Adipocyte (in vitro differentiated cells): Measurements from ENCODE around the gene MRPL55.
A peak's percentile ranks its signal among the peaks of the same experiment; 100 is the strongest.
"Not testable (repeated sequence)": the region's sequence is repeated elsewhere in the genome, so short reads cannot be mapped to it uniquely, and the experiment has no call there.

ENCODE experiments used
- DNase-seq: peaks from one replicate; pipeline ENCODE4 v3.0.0-alpha.2; 2015; ENCODE audit warnings: low read depth
- H3K27me3 ChIP-seq: replicated peaks from 2 replicates; pipeline ENCODE4 v1.7.0; 2013; ENCODE audit warnings: mild to moderate bottlenecking, low read length, moderate library complexity; ENCODE audit not compliant: control insufficient read depth, insufficient read depth
- H3K36me3 ChIP-seq: 2 replicates; pipeline ENCODE4 v1.7.0; 2013; ENCODE audit warnings: low read length, mild to moderate bottlenecking, moderate library complexity; ENCODE audit not compliant: control insufficient read depth, insufficient read depth, severe bottlenecking
- H3K4me1 ChIP-seq: 2 replicates; pipeline ENCODE4 v1.7.0; 2013; ENCODE audit warnings: mild to moderate bottlenecking, low read length, moderate library complexity; ENCODE audit not compliant: control insufficient read depth, insufficient read depth
- H3K4me3 ChIP-seq: 2 replicates; pipeline ENCODE4 v1.7.0; 2013; ENCODE audit warnings: mild to moderate bottlenecking, low read length, moderate library complexity
- H3K9ac ChIP-seq: 2 replicates; pipeline ENCODE4 v1.7.0; 2013; ENCODE audit warnings: mild to moderate bottlenecking, low read length, moderate library complexity
- H3K9me3 ChIP-seq: 2 replicates; pipeline ENCODE4 v1.7.0; 2013; ENCODE audit warnings: mild to moderate bottlenecking, low read length, moderate library complexity; ENCODE audit not compliant: control insufficient read depth

Gene MRPL55

DNA sequence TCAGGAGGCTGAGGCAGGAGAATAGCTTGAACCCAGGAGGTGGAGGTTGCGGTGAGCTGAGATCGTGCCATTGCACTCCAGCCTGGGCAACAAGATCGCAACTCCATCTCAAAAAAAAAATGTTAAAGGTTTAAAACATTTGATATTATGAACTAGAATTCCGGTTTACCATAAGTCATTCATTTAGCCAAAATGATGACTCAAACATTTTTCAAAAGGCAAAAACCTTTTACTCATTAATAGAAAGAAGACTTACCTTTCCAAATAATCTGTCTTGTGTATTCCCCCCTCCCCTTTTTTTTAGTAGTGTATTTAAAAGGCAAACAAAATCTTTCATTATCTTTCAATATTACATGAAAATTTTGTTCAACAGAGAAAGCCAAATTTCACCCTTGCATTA is 8.2 kb upstream of the MRPL55 start:
- no peak overlapping the region for H3K4me3 ChIP-seq
- no peak overlapping the region for H3K9ac ChIP-seq
- H3K9me3 ChIP-seq: peaks cover 3% of the 10 kb centered on the region
- H3K27me3 ChIP-seq: no peaks in the 10 kb centered on the region
- H3K36me3 ChIP-seq: no peaks in the 10 kb centered on the region
- no peak for DNase-seq
- H3K4me1 ChIP-seq: peaks cover 27% of the 10 kb centered on the region

DNA sequence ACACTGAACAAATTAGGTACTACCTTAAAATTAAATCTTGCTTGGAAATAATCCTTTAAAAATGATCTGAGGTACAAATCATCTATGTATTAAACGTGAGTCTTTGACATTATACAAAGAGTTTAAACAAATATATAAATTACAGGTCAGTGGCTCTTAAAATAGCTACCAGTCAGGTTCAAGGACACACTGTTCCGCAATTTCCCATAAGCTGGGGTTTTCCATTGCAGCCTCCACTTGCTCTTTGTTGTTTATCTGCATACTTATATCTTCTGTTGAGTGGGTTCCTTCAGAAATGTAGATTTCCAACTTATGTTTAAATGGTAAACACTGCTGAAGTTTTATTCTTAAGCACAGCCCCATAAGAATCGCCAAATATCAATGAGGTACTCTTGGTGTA is 5.7 kb upstream of the MRPL55 start:
- peaks cover 3% of the 10 kb centered on the region for H3K9me3 ChIP-seq
- no peaks in the 10 kb centered on the region for H3K36me3 ChIP-seq
- H3K4me1 ChIP-seq: peaks cover 15% of the 10 kb centered on the region
- no peaks in the 10 kb centered on the region for H3K27me3 ChIP-seq
- H3K4me3 ChIP-seq: no peak overlapping the region
- H3K9ac ChIP-seq: no peak overlapping the region
- DNase-seq: no peak

GRCh38 chr1:228112617-228113016 is 3.5 kb upstream of the MRPL55 start:
- DNase-seq: no peak
- H3K4me1 ChIP-seq: peaks cover 18% of the 10 kb centered on the region
- H3K27me3 ChIP-seq: no peaks in the 10 kb centered on the region
- H3K36me3 ChIP-seq: no peaks in the 10 kb centered on the region
- no peak overlapping the region for H3K9ac ChIP-seq
- no peak overlapping the region for H3K4me3 ChIP-seq
- H3K9me3 ChIP-seq: no peaks in the 10 kb centered on the region

GRCh38 chr1:228112167-228112566 is 3.1 kb upstream of the MRPL55 start:
- no peaks in the 10 kb centered on the region for H3K36me3 ChIP-seq
- H3K27me3 ChIP-seq: no peaks in the 10 kb centered on the region
- H3K9me3 ChIP-seq: no peaks in the 10 kb centered on the region
- no peak overlapping the region for H3K9ac ChIP-seq
- H3K4me3 ChIP-seq: no peak overlapping the region
- H3K4me1 ChIP-seq: peaks cover 18% of the 10 kb centered on the region
- no peak for DNase-seq

GRCh38 chr1:228111315-228111714 is 2.2 kb upstream of the MRPL55 start:
- not testable (repeated sequence) for H3K9ac ChIP-seq, H3K36me3 ChIP-seq

DNA sequence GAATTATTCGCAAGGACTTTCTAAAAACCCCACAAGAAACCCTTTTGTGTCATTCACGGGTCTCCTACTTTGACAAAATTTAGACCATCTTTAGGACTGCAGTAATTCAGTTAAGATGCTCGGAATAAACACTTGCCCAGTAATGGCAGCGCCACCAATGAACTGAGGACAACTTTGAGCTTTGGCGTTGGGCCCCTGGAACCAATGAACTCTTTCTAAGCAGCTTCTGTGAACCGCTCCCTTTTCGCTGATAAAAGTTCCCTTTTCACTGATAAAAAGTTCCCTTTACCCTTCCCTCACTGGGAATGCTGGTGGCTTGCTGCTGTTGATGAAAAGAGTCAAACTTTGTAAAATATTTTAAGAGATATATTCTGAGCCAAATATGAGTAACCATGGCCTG is 1.5 kb upstream of the MRPL55 start:
- Histone ChIP-seq H3K4me3 (no peak overlapping the region), H3K9ac (peak overlapping the region; percentile 97), H3K27me3 (no peaks in the 10 kb centered on the region), H3K9me3 (no peaks in the 10 kb centered on the region), H3K36me3 (peaks cover 10% of the 10 kb centered on the region), H3K4me1 (peaks cover 18% of the 10 kb centered on the region)
- no peak for DNase-seq

More at GRCh38 chr1:228111315-228111714, 2.2 kb upstream of the MRPL55 start:
- H3K4me1 ChIP-seq: peaks cover 18% of the 10 kb centered on the region
- not testable (repeated sequence) for DNase-seq, H3K27me3 ChIP-seq, H3K9me3 ChIP-seq, H3K4me3 ChIP-seq

GRCh38 chr1:228109962-228110488 is 926 bp upstream of the MRPL55 start:
- Histone ChIP-seq H3K36me3 (peaks cover 10% of the 10 kb centered on the region), H3K9me3 (no peaks in the 10 kb centered on the region), H3K9ac (peak overlapping the region; percentile 97), H3K4me3 (peak overlapping the region; percentile 98), H3K4me1 (peaks cover 18% of the 10 kb centered on the region), H3K27me3 (no peaks in the 10 kb centered on the region)
- DNase-seq: peak; percentile 39

- H3K9ac ChIP-seq: peak overlapping the region; percentile 97
- DNase-seq: no peak
- H3K4me1 ChIP-seq: peaks cover 23% of the 10 kb centered on the region
- no peaks in the 10 kb centered on the region for H3K27me3 ChIP-seq
- H3K4me3 ChIP-seq: peak overlapping the region; percentile 98
- H3K9me3 ChIP-seq: no peaks in the 10 kb centered on the region
- peaks cover 10% of the 10 kb centered on the region for H3K36me3 ChIP-seq
Observed at GRCh38 chr1:228108742-228109072, 392 bp downstream of the MRPL55 start.

GRCh38 chr1:228108055-228108690 is 926 bp downstream of the MRPL55 start:
- Histone ChIP-seq H3K4me1 (peaks cover 26% of the 10 kb centered on the region), H3K36me3 (peaks cover 10% of the 10 kb centered on the region), H3K4me3 (peak overlapping the region; percentile 98), H3K27me3 (no peaks in the 10 kb centered on the region), H3K9me3 (no peaks in the 10 kb centered on the region), H3K9ac (peak overlapping the region; percentile 97)
- DNase-seq: no peak

- Histone ChIP-seq H3K4me1 (peaks cover 26% of the 10 kb centered on the region), H3K9ac (no peak overlapping the region), H3K27me3 (no peaks in the 10 kb centered on the region), H3K9me3 (no peaks in the 10 kb centered on the region), H3K36me3 (peaks cover 10% of the 10 kb centered on the region), H3K4me3 (no peak overlapping the region)
- no peak for DNase-seq
Observed at GRCh38 chr1:228107636-228108035, 1.5 kb downstream of the MRPL55 start.

- peaks cover 26% of the 10 kb centered on the region for H3K4me1 ChIP-seq
- no peaks in the 10 kb centered on the region for H3K27me3 ChIP-seq
- no peak for DNase-seq
- peaks cover 10% of the 10 kb centered on the region for H3K36me3 ChIP-seq
- H3K4me3 ChIP-seq: no peak overlapping the region
- no peak overlapping the region for H3K9ac ChIP-seq
- no peaks in the 10 kb centered on the region for H3K9me3 ChIP-seq
Observed at GRCh38 chr1:228106800-228107054, 2.4 kb downstream of the MRPL55 start.
